GM23338 (cell line): ENCODE measurements around the gene DIAPH3. TPM values are rescaled to one million over a fixed set of nuclear protein-coding genes. Genes with fewer than 3 reads are reported as not detected.

Source experiments
- ATAC-seq: fragments of 200-7000 bp; cut with Tn5 transposase; 3 replicates; pipeline ENCODE4 v1.9.1; 2020
- DNase-seq: peaks from one replicate; pipeline ENCODE4 v3.0.0-alpha.2; 2015; ENCODE audit warnings: low spot score
- H2AFZ ChIP-seq: fragments of 200-600 bp; sonication (generic); 2 replicates; pipeline ENCODE4 v1.8.0; 2016; ENCODE audit warnings: antibody characterized with exemption, mild to moderate bottlenecking, moderate library complexity
- H3F3A ChIP-seq: fragments of 200-600 bp; sonication (generic); replicated peaks from 2 replicates; pipeline ENCODE4 v1.8.0; 2017; ENCODE audit warnings: antibody characterized with exemption, mixed run types, low read depth
- H3K27ac ChIP-seq: fragments of 200-600 bp; sonication (generic); 2 replicates; pipeline ENCODE4 v1.6.1; 2016; ENCODE audit warnings: low read depth
- H3K27me3 ChIP-seq: fragments of 200-600 bp; sonication (generic); 2 replicates; pipeline ENCODE4 v1.8.0; 2016; ENCODE audit warnings: mild to moderate bottlenecking, mixed run types, moderate library complexity; ENCODE audit not compliant: insufficient read depth
- H3K36me3 ChIP-seq: fragments of 200-600 bp; sonication (generic); 2 replicates; pipeline ENCODE4 v1.8.0; 2016; ENCODE audit warnings: mild to moderate bottlenecking; ENCODE audit not compliant: insufficient read depth
- H3K4me1 ChIP-seq: fragments of 200-600 bp; sonication (generic); 2 replicates; pipeline ENCODE4 v1.8.0; 2016; ENCODE audit warnings: mild to moderate bottlenecking, moderate library complexity; ENCODE audit not compliant: insufficient read depth
- H3K4me2 ChIP-seq: fragments of 200-600 bp; sonication (generic); 2 replicates; pipeline ENCODE4 v1.7.1; 2017; ENCODE audit warnings: mixed run types
- H3K4me3 ChIP-seq: fragments of 200-600 bp; sonication (generic); 2 replicates; pipeline ENCODE4 v1.6.1; 2016; ENCODE audit warnings: mixed run types
- H3K79me2 ChIP-seq: fragments of 200-600 bp; sonication (generic); replicated peaks from 2 replicates; pipeline ENCODE4 v1.8.0; 2017; ENCODE audit warnings: mild to moderate bottlenecking; ENCODE audit not compliant: insufficient read depth
- H3K9me2 ChIP-seq: fragments of 200-600 bp; sonication (generic); 2 replicates; pipeline ENCODE4 v1.8.0; 2017; ENCODE audit not compliant: insufficient read depth
- H4K20me1 ChIP-seq: fragments of 200-600 bp; sonication (generic); replicated peaks from 2 replicates; pipeline ENCODE4 v1.8.0; 2017; ENCODE audit warnings: mild to moderate bottlenecking; ENCODE audit not compliant: insufficient read depth
- H3K27ac Mint-ChIP-seq: 2 replicates; pipeline ENCODE4 v1.8.0; 2020; ENCODE audit warnings: inconsistent platforms, mild to moderate bottlenecking, moderate library complexity, mixed read lengths
- H3K27me3 Mint-ChIP-seq: 3 replicates; pipeline ENCODE4 v1.8.0; 2022; ENCODE audit warnings: low read depth, mild to moderate bottlenecking, moderate library complexity, mixed read lengths, inconsistent platforms; ENCODE audit not compliant: insufficient read depth, poor library complexity
- H3K36me3 Mint-ChIP-seq: 3 replicates; pipeline ENCODE4 v1.8.0; 2021; ENCODE audit warnings: low read depth, mild to moderate bottlenecking, inconsistent platforms, moderate library complexity, mixed read lengths
- H3K4me1 Mint-ChIP-seq: 3 replicates; pipeline ENCODE4 v1.8.0; 2020; ENCODE audit warnings: mild to moderate bottlenecking, inconsistent platforms, mixed read lengths
- H3K4me3 Mint-ChIP-seq: 3 replicates; pipeline ENCODE4 v1.8.0; 2021; ENCODE audit warnings: moderate library complexity, mild to moderate bottlenecking, inconsistent platforms, mixed read lengths
- H3K9me3 Mint-ChIP-seq: 3 replicates; pipeline ENCODE4 v1.8.0; 2020; ENCODE audit warnings: moderate library complexity, mild to moderate bottlenecking, inconsistent platforms, mixed read lengths
- CREB1 ChIP-seq: fragments of 250-450 bp; sonication (Bioruptor Pico); IDR thresholded peaks from 2 replicates; pipeline ENCODE4 v1.5.0; 2020; ENCODE audit warnings: low read depth, mild to moderate bottlenecking, moderate library complexity
- CTCF ChIP-seq, 2 experiments: fragments of 200-600 bp in 1 of 2; sonication (generic) in 1 of 2; conservative IDR thresholded peaks; 2 replicates each; pipeline versions ENCODE4 v1.5.1 to v1.6.1; 2016 to 2017; ENCODE audit warnings: antibody characterized with exemption in 2 of 2, low read depth in 2 of 2, mild to moderate bottlenecking in 2 of 2, moderate library complexity in 1 of 2
- EZH2 ChIP-seq: fragments of 200-600 bp; sonication (generic); IDR thresholded peaks from one replicate; pipeline ENCODE4 v1.8.0; 2017; ENCODE audit warnings: antibody characterized with exemption, mild to moderate bottlenecking, low read depth; ENCODE audit not compliant: unreplicated experiment
- EZH2phosphoT487 ChIP-seq: fragments of 200-600 bp; sonication (generic); IDR thresholded peaks from one replicate; pipeline ENCODE4 v1.8.1; 2018; ENCODE audit warnings: antibody characterized with exemption; ENCODE audit not compliant: unreplicated experiment
- JUNB ChIP-seq: IDR thresholded peaks from one replicate; pipeline ENCODE4 v1.6.1; 2016; ENCODE audit warnings: antibody characterized with exemption; ENCODE audit not compliant: unreplicated experiment
- NANOG ChIP-seq: IDR thresholded peaks from 2 replicates; pipeline ENCODE4 v1.6.1; 2016; ENCODE audit warnings: antibody characterized with exemption, borderline replicate concordance
- POLR2AphosphoS5 ChIP-seq: IDR thresholded peaks from 2 replicates; pipeline ENCODE4 v1.6.1; 2016; ENCODE audit warnings: antibody characterized with exemption, low read depth
- REST ChIP-seq: IDR thresholded peaks from one replicate; pipeline ENCODE4 v1.6.1; 2018; ENCODE audit warnings: antibody characterized with exemption; ENCODE audit not compliant: unreplicated experiment
- STAT1 ChIP-seq: IDR thresholded peaks from one replicate; pipeline ENCODE4 v1.6.1; 2016; ENCODE audit warnings: antibody characterized with exemption; ENCODE audit not compliant: unreplicated experiment
- ZNF114 ChIP-seq: fragments of 250-450 bp; sonication (Bioruptor Pico); IDR thresholded peaks from 2 replicates; pipeline ENCODE4 v1.5.0; 2020; ENCODE audit warnings: mild to moderate bottlenecking, moderate library complexity
- ZNF331 ChIP-seq: fragments of 250-450 bp; sonication (Bioruptor Pico); IDR thresholded peaks from 2 replicates; pipeline ENCODE4 v1.5.0; 2020; ENCODE audit warnings: low read depth, mild to moderate bottlenecking, moderate library complexity
- polyA plus RNA-seq: library from polyadenylated mRNA; unstranded; fragments of >200 nt; fragmentation: Nextera tagmentation; extraction: Ambion mirVana; gene quantifications from 2 replicates; pipeline ENCODE4 v1.2.1, GENCODE V29; 2016
- total RNA-seq: library from RNA; depleted of rRNA; stranded (reverse); fragments of >200 nt; shearing (Covaris generic); gene quantifications from 2 replicates; pipeline ENCODE4 v1.2.3, GENCODE V29; 2014
- TF ChIP-seq, protein P1 (sequence below): IDR thresholded peaks from 2 replicates; pipeline ENCODE4 v1.6.1; 2016; ENCODE audit warnings: antibody characterized with exemption
- TF ChIP-seq, protein P2 (sequence below): fragments of 250-450 bp; sonication (Bioruptor Pico); IDR thresholded peaks from 2 replicates; pipeline ENCODE4 v1.5.0; 2020; ENCODE audit warnings: mild to moderate bottlenecking, moderate library complexity

The DIAPH3 gene
- total and polyA plus RNA-seq, 2 experiments from 2014 or later: 23.4 to 30.2 TPM

DNA sequence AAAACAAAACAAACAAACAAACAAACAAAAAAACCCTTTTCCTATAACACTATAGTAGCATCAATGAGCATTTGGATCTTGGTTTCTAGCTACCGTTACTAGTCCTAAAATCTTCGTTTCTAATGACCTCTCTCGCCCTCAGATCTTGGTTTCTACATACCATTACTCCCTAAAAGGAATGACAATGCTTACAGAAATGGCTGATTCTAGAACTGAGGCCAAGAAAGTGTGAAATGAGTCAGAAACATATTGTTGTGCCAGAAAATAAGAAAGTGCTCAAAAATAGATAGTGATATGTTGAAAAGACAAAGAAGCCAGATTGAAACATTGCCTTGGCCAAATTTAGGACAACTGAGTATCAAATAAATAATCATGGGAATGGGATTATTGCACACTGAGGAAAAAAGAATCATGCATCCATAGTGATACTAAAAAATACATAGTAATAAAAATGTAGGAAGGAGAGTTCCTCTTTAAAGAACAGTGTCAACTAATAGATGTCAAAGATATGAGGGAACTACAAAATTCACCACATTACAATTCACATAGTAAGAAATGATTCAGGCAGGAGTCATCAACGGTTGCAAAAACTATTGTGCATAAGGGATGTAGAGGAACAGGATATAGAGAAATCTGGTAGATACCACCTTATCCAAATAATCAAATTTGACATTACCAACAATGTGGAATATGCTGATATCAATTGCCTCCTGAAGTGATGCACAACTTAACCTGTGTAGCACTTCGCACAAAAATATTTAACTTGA, 386.6 kb downstream of the DIAPH3 start:
- Histone ChIP-seq H3K4me1 (no peaks in the 10 kb centered on the region), H3K36me3 (no peaks in the 10 kb centered on the region), H4K20me1 (no peaks in the 10 kb centered on the region), H2AFZ (no peak overlapping the region), H3K9me2 (no peaks in the 10 kb centered on the region), H3K27ac (no peak overlapping the region), H3F3A (no peaks in the 10 kb centered on the region), H3K4me2 (no peak overlapping the region), H3K4me3 (no peak overlapping the region), H3K27me3 (no peaks in the 10 kb centered on the region), H3K79me2 (no peaks in the 10 kb centered on the region)
- Mint-ChIP-seq H3K27ac (no peak overlapping the region), H3K36me3 (no peaks in the 10 kb centered on the region), H3K4me1 (no peaks in the 10 kb centered on the region), H3K9me3 (no peaks in the 10 kb centered on the region), H3K27me3 (no peaks in the 10 kb centered on the region), H3K4me3 (no peak overlapping the region)
- no peak for DNase-seq
- no peak for TF ChIP-seq CREB1 (CRISPR knock-in tag)
- TF ChIP-seq, protein P1, sequence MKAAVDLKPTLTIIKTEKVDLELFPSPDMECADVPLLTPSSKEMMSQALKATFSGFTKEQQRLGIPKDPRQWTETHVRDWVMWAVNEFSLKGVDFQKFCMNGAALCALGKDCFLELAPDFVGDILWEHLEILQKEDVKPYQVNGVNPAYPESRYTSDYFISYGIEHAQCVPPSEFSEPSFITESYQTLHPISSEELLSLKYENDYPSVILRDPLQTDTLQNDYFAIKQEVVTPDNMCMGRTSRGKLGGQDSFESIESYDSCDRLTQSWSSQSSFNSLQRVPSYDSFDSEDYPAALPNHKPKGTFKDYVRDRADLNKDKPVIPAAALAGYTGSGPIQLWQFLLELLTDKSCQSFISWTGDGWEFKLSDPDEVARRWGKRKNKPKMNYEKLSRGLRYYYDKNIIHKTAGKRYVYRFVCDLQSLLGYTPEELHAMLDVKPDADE: no peak
- TF ChIP-seq REST: no peak
- TF ChIP-seq ZNF331 (CRISPR knock-in tag): no peak
- TF ChIP-seq, protein P2, sequence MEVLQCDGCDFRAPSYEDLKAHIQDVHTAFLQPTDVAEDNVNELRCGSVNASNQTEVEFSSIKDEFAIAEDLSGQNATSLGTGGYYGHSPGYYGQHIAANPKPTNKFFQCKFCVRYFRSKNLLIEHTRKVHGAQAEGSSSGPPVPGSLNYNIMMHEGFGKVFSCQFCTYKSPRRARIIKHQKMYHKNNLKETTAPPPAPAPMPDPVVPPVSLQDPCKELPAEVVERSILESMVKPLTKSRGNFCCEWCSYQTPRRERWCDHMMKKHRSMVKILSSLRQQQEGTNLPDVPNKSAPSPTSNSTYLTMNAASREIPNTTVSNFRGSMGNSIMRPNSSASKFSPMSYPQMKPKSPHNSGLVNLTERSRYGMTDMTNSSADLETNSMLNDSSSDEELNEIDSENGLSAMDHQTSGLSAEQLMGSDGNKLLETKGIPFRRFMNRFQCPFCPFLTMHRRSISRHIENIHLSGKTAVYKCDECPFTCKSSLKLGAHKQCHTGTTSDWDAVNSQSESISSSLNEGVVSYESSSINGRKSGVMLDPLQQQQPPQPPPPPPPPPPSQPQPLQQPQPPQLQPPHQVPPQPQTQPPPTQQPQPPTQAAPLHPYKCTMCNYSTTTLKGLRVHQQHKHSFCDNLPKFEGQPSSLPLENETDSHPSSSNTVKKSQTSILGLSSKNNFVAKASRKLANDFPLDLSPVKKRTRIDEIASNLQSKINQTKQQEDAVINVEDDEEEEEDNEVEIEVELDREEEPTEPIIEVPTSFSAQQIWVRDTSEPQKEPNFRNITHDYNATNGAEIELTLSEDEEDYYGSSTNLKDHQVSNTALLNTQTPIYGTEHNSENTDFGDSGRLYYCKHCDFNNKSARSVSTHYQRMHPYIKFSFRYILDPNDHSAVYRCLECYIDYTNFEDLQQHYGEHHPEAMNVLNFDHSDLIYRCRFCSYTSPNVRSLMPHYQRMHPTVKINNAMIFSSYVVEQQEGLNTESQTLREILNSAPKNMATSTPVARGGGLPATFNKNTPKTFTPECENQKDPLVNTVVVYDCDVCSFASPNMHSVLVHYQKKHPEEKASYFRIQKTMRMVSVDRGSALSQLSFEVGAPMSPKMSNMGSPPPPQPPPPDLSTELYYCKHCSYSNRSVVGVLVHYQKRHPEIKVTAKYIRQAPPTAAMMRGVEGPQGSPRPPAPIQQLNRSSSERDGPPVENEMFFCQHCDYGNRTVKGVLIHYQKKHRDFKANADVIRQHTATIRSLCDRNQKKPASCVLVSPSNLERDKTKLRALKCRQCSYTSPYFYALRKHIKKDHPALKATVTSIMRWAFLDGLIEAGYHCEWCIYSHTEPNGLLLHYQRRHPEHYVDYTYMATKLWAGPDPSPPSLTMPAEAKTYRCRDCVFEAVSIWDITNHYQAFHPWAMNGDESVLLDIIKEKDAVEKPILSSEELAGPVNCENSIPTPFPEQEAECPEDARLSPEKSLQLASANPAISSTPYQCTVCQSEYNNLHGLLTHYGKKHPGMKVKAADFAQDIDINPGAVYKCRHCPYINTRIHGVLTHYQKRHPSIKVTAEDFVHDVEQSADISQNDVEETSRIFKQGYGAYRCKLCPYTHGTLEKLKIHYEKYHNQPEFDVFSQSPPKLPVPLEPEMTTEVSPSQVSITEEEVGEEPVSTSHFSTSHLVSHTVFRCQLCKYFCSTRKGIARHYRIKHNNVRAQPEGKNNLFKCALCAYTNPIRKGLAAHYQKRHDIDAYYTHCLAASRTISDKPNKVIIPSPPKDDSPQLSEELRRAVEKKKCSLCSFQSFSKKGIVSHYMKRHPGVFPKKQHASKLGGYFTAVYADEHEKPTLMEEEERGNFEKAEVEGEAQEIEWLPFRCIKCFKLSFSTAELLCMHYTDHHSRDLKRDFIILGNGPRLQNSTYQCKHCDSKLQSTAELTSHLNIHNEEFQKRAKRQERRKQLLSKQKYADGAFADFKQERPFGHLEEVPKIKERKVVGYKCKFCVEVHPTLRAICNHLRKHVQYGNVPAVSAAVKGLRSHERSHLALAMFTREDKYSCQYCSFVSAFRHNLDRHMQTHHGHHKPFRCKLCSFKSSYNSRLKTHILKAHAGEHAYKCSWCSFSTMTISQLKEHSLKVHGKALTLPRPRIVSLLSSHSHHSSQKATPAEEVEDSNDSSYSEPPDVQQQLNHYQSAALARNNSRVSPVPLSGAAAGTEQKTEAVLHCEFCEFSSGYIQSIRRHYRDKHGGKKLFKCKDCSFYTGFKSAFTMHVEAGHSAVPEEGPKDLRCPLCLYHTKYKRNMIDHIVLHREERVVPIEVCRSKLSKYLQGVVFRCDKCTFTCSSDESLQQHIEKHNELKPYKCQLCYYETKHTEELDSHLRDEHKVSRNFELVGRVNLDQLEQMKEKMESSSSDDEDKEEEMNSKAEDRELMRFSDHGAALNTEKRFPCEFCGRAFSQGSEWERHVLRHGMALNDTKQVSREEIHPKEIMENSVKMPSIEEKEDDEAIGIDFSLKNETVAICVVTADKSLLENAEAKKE (CRISPR knock-in tag): no peak
- no peak for TF ChIP-seq CTCF (conservative IDR thresholded peaks at IDR 0.05; ENCODE audit: low read depth in 2 of 2)
- TF ChIP-seq NANOG: no peak
- TF ChIP-seq EZH2phosphoT487: no peak
- no peak for TF ChIP-seq EZH2
- no peak for TF ChIP-seq JUNB
- no peak for TF ChIP-seq ZNF114
- no peak for TF ChIP-seq STAT1
- TF ChIP-seq POLR2AphosphoS5: no peak
- no peak for ATAC-seq
